H9 (cell line): ENCODE data around the gene AKT3. TPM values are rescaled to one million over a fixed set of nuclear protein-coding genes. Genes with fewer than 3 reads are reported as not detected.

Experiments used
- DNase-seq: peaks from one replicate; pipeline ENCODE4 v3.0.0-alpha.2; 2017
- H2AFZ ChIP-seq: one replicate; pipeline ENCODE4 v1.6.1; 2013; ENCODE audit warnings: mild to moderate bottlenecking, low read length, control low read depth, moderate library complexity
- H2AK5ac ChIP-seq: 2 replicates; pipeline ENCODE4 v1.6.1; 2013; ENCODE audit warnings: low read length, control low read depth, mixed read lengths; ENCODE audit not compliant: insufficient read length
- H2BK120ac ChIP-seq: one replicate; pipeline ENCODE4 v1.6.1; 2013; ENCODE audit warnings: low read depth, mild to moderate bottlenecking, low read length, control low read depth, inconsistent platforms; ENCODE audit not compliant: poor library complexity, severe bottlenecking
- H2BK12ac ChIP-seq: 2 replicates; pipeline ENCODE4 v1.6.1; 2013; ENCODE audit warnings: low read length, control low read depth, mixed read lengths, low read depth; ENCODE audit not compliant: insufficient read length
- H2BK15ac ChIP-seq: 2 replicates; pipeline ENCODE4 v1.6.1; 2013; ENCODE audit warnings: low read depth, low read length, control low read depth
- H2BK20ac ChIP-seq: one replicate; pipeline ENCODE4 v1.6.1; 2013; ENCODE audit warnings: low read depth, mild to moderate bottlenecking, low read length, control low read depth, inconsistent platforms; ENCODE audit not compliant: poor library complexity, severe bottlenecking
- H2BK5ac ChIP-seq: 2 replicates; pipeline ENCODE4 v1.6.1; 2013; ENCODE audit warnings: low read length, control low read depth, mixed read lengths; ENCODE audit not compliant: insufficient read length
- H3K14ac ChIP-seq: 2 replicates; pipeline ENCODE4 v1.6.1; 2013; ENCODE audit warnings: low read length, control low read depth; ENCODE audit not compliant: insufficient read depth
- H3K18ac ChIP-seq: 2 replicates; pipeline ENCODE4 v1.6.1; 2013; ENCODE audit warnings: low read depth, mild to moderate bottlenecking, mixed read lengths, low read length, control low read depth; ENCODE audit not compliant: insufficient read length
- H3K23ac ChIP-seq: 2 replicates; pipeline ENCODE4 v1.6.1; 2013; ENCODE audit warnings: low read length, control low read depth, mixed read lengths, low read depth; ENCODE audit not compliant: insufficient read length
- H3K23me2 ChIP-seq: 2 replicates; pipeline ENCODE4 v1.6.1; 2013; ENCODE audit warnings: low read depth, mild to moderate bottlenecking, mixed read lengths, low read length, control low read depth; ENCODE audit not compliant: insufficient read length, poor library complexity, severe bottlenecking
- H3K27ac ChIP-seq: 2 replicates; pipeline ENCODE4 v1.5.1; 2013; ENCODE audit warnings: low read length, control low read depth, mixed read lengths, low read depth; ENCODE audit not compliant: insufficient read length
- H3K27me3 ChIP-seq: 2 replicates; pipeline ENCODE4 v1.6.1; 2013; ENCODE audit warnings: low read length, control low read depth, inconsistent platforms; ENCODE audit not compliant: insufficient read depth
- H3K4ac ChIP-seq: 2 replicates; pipeline ENCODE4 v1.6.1; 2013; ENCODE audit warnings: low read depth, mild to moderate bottlenecking, control low read depth, inconsistent platforms, low read length, moderate library complexity
- H3K4me1 ChIP-seq: 2 replicates; pipeline ENCODE4 v1.6.1; 2013; ENCODE audit warnings: low read length, control low read depth, inconsistent platforms; ENCODE audit not compliant: insufficient read depth
- H3K4me2 ChIP-seq: 2 replicates; pipeline ENCODE4 v1.6.1; 2013; ENCODE audit warnings: low read length, control low read depth, mixed read lengths; ENCODE audit not compliant: insufficient read length, insufficient read depth
- H3K56ac ChIP-seq: 2 replicates; pipeline ENCODE4 v1.6.1; 2013; ENCODE audit warnings: low read depth, mild to moderate bottlenecking, mixed read lengths, low read length, control low read depth; ENCODE audit not compliant: insufficient read length
- H3K79me1 ChIP-seq: 2 replicates; pipeline ENCODE4 v1.6.1; 2013; ENCODE audit warnings: low read depth, mild to moderate bottlenecking, moderate library complexity, low read length, control low read depth, inconsistent platforms; ENCODE audit not compliant: insufficient read depth, poor library complexity, severe bottlenecking
- H3K79me2 ChIP-seq: 2 replicates; pipeline ENCODE4 v1.6.1; 2013; ENCODE audit warnings: low read length, control low read depth, inconsistent platforms; ENCODE audit not compliant: insufficient read depth
- H3K9ac ChIP-seq: 2 replicates; pipeline ENCODE4 v1.6.1; 2013; ENCODE audit warnings: low read length, control low read depth, mixed read lengths; ENCODE audit not compliant: insufficient read length; ENCODE audit errors: extremely low read depth
- H3K9me3 ChIP-seq: one replicate; pipeline ENCODE4 v1.6.1; 2013; ENCODE audit warnings: low read depth, low read length, inconsistent platforms; ENCODE audit not compliant: control insufficient read depth
- H3T11ph ChIP-seq: one replicate; pipeline ENCODE4 v1.6.1; 2013; ENCODE audit warnings: mild to moderate bottlenecking, low read length, control low read depth, inconsistent platforms
- H4K20me1 ChIP-seq: one replicate; pipeline ENCODE4 v1.6.1; 2013; ENCODE audit not compliant: control insufficient read depth, insufficient read length, insufficient read depth
- H4K5ac ChIP-seq: 2 replicates; pipeline ENCODE4 v1.6.1; 2013; ENCODE audit warnings: low read depth, mild to moderate bottlenecking, mixed read lengths, low read length, control low read depth; ENCODE audit not compliant: insufficient read length
- H4K8ac ChIP-seq: replicated peaks from 2 replicates; pipeline ENCODE4 v1.6.1; 2013; ENCODE audit warnings: low read length, control low read depth, mixed read lengths, low read depth; ENCODE audit not compliant: insufficient read length
- H4K91ac ChIP-seq: 2 replicates; pipeline ENCODE4 v1.6.1; 2013; ENCODE audit warnings: low read depth, mild to moderate bottlenecking, moderate library complexity, mixed read lengths, low read length, control low read depth; ENCODE audit not compliant: insufficient read length
- H3K27ac Mint-ChIP-seq, 3 experiments: 2 replicates in 2 of 3; 3 replicates in 1 of 3; pipeline ENCODE4 v1.8.0; 2020 to 2021; ENCODE audit warnings: mixed read lengths in 3 of 3, mild to moderate bottlenecking in 1 of 3, moderate library complexity in 1 of 3
- H3K27me3 Mint-ChIP-seq: 2 replicates; pipeline ENCODE4 v1.8.0; 2021; ENCODE audit warnings: low read depth, mild to moderate bottlenecking, moderate library complexity, mixed read lengths
- H3K36me3 Mint-ChIP-seq, 3 experiments: 2 replicates in 2 of 3; 3 replicates in 1 of 3; pipeline ENCODE4 v1.8.0; 2020 to 2021; ENCODE audit warnings: low read depth in 3 of 3, mixed read lengths in 3 of 3; ENCODE audit not compliant: insufficient read depth in 1 of 3
- H3K4me1 Mint-ChIP-seq, 2 experiments: 2 replicates each; pipeline ENCODE4 v1.8.0; 2020; ENCODE audit warnings: mixed read lengths in 2 of 2
- H3K4me3 Mint-ChIP-seq, 2 experiments: 2 replicates in 1 of 2; 3 replicates in 1 of 2; pipeline ENCODE4 v1.8.0; 2020 to 2021; ENCODE audit warnings: mild to moderate bottlenecking in 2 of 2, mixed read lengths in 2 of 2, moderate library complexity in 1 of 2
- H3K9me3 Mint-ChIP-seq, 2 experiments: 2 replicates in 1 of 2; 3 replicates in 1 of 2; pipeline ENCODE4 v1.8.0; 2020; ENCODE audit warnings: mild to moderate bottlenecking in 2 of 2, mixed read lengths in 2 of 2, moderate library complexity in 1 of 2
- WGBS: extraction: QIAGEN DNeasy Blood & Tissue Kit; methylation state at CpG from one replicate; pipeline ENCODE4 v1.1.7; 2013; ENCODE audit warnings: missing lambda C conversion rate, low lambda C conversion rate, mixed read lengths; ENCODE audit not compliant: insufficient read length; ENCODE audit errors: extremely low coverage; 5-methylcytosine and 5-hydroxymethylcytosine counted together
- total RNA-seq: library from RNA; stranded (reverse); gene quantifications from 2 replicates; pipeline ENCODE4 v1.2.1, GENCODE V29; 2021
- TF ChIP-seq, protein P1 (sequence below): fragments of 200-600 bp; sonication (generic); conservative IDR thresholded peaks from 3 replicates; pipeline ENCODE4 v1.8.0; 2021; ENCODE audit warnings: antibody characterized with exemption, mild to moderate bottlenecking

The AKT3 gene
- total RNA-seq, 1 experiment from 2014 or later = 27.8 TPM

DNA sequence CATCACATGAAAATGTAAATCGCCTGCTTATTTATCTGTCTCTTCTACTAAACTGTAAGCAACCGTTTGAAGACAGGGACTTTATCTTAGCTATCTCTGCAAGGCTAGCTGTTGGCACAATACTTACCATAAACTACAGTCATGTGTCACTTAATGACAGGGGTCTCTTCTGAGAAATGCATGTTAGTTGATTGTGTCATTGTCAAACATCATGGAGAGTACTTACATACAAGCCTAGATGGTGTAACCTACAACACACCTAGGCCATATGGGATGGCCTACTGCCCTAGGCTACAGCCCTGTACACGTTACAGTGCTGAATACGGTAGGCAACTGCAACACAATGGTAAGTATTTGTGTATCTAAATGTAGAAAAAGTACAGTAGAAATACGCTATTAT lies 326.3 kb downstream of the AKT3 start:
- H3K27ac Mint-ChIP-seq = no peak overlapping the region; a peak in 1 of 7 replicates
- no peak overlapping the region for H3K23ac ChIP-seq
- H2BK15ac ChIP-seq = no peak overlapping the region

More for the DNA sequence above, 326.3 kb downstream of the AKT3 start:
- Histone ChIP-seq H3K4ac (no peak overlapping the region), H3K18ac (no peak overlapping the region), H3K9me3 (no peaks in the 10 kb centered on the region), H3K27ac (no peak overlapping the region), H2BK20ac (no peak overlapping the region), H4K8ac (no peak overlapping the region), H2BK12ac (no peak overlapping the region), H3K27me3 (no peaks in the 10 kb centered on the region), H2AFZ (no peak overlapping the region), H4K91ac (no peak overlapping the region), H3K14ac (no peak overlapping the region), H2BK5ac (no peak overlapping the region), H3T11ph (no peak overlapping the region), H2BK120ac (no peak overlapping the region), H3K9ac (no peak overlapping the region), H2AK5ac (peak overlapping the region; percentile 68), H4K20me1 (no peaks in the 10 kb centered on the region), H4K5ac (no peak overlapping the region), H3K56ac (no peak overlapping the region), H3K4me1 (no peaks in the 10 kb centered on the region; the same call in 1 of the 2 replicates), H3K23me2 (no peaks in the 10 kb centered on the region), H3K79me2 (no peaks in the 10 kb centered on the region), H3K79me1 (no peaks in the 10 kb centered on the region), H3K4me2 (no peak overlapping the region)
- no peak overlapping the region for H3K4me3 Mint-ChIP-seq
- H3K9me3 Mint-ChIP-seq = peaks cover 2 to 3% of the 10 kb centered on the region in 2 experiments; a peak in 3 of 5 replicates
- no CpG with 5 or more reads among the region's 5 CpGs for WGBS
- TF ChIP-seq, protein P1, sequence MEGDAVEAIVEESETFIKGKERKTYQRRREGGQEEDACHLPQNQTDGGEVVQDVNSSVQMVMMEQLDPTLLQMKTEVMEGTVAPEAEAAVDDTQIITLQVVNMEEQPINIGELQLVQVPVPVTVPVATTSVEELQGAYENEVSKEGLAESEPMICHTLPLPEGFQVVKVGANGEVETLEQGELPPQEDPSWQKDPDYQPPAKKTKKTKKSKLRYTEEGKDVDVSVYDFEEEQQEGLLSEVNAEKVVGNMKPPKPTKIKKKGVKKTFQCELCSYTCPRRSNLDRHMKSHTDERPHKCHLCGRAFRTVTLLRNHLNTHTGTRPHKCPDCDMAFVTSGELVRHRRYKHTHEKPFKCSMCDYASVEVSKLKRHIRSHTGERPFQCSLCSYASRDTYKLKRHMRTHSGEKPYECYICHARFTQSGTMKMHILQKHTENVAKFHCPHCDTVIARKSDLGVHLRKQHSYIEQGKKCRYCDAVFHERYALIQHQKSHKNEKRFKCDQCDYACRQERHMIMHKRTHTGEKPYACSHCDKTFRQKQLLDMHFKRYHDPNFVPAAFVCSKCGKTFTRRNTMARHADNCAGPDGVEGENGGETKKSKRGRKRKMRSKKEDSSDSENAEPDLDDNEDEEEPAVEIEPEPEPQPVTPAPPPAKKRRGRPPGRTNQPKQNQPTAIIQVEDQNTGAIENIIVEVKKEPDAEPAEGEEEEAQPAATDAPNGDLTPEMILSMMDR = no peak
- DNase-seq = no peak
- peaks cover 1 to 4% (median 4%) of the 10 kb centered on the region in 3 experiments; a peak in 5 of 7 replicates for H3K36me3 Mint-ChIP-seq
- H3K27me3 Mint-ChIP-seq = no peaks in the 10 kb centered on the region
- peaks cover 7 to 13% of the 10 kb centered on the region in 2 experiments; a peak in 3 of 4 replicates for H3K4me1 Mint-ChIP-seq
